Body of pancreas (tissue), 4 donors: ENCODE results near the gene STX8. TPM values are rescaled to one million over a fixed set of nuclear protein-coding genes. Genes with fewer than 3 reads are reported as not detected.

Experiments used
- ATAC-seq: fragments of 150-250 bp; one replicate; pipeline ENCODE4 v1.9.1; 2016
- DNase-seq, 4 donors: peaks; one replicate each; pipeline ENCODE4 v3.0.0-alpha.2; 2019
- H3K27ac ChIP-seq, 4 donors: fragments of 200-600 bp; sonication (generic); 1 replicate in 3 of 4; 2 replicates in 1 of 4; pipeline versions ENCODE4 v1.5.1 to v1.6.1; 2016 to 2019; ENCODE audit warnings: mild to moderate bottlenecking in 1 of 4, mixed read lengths in 1 of 4, moderate library complexity in 1 of 4
- H3K27me3 ChIP-seq, 2 donors: fragments of 200-600 bp; sonication (generic); one replicate each; pipeline ENCODE4 v1.6.0; 2016; ENCODE audit warnings: mild to moderate bottlenecking in 1 of 2
- H3K36me3 ChIP-seq, 2 donors: fragments of 200-600 bp; sonication (generic); replicated peaks in 1 of 2; 2 replicates each; pipeline ENCODE4 v1.5.1; 2016; ENCODE audit warnings: low read depth in 2 of 2; ENCODE audit not compliant: insufficient read depth in 1 of 2
- H3K4me1 ChIP-seq: fragments of 200-600 bp; sonication (generic); one replicate; pipeline ENCODE4 v1.6.0; 2016
- H3K4me3 ChIP-seq, 2 donors: fragments of 200-600 bp; sonication (generic); 1 replicate in 1 of 2; 2 replicates in 1 of 2; pipeline ENCODE4 v1.5.1; 2016 to 2019
- H3K9me3 ChIP-seq, 3 donors: fragments of 200-600 bp; sonication (generic); 1 replicate in 2 of 3; 2 replicates in 1 of 3; pipeline ENCODE4 v1.5.1; 2016
- CTCF ChIP-seq, 7 experiments: fragments of 450-650 bp in 4 of 7; fragments of 200-600 bp in 3 of 7; sonication (generic) in 3 of 7; IDR thresholded peaks; one replicate each; pipeline ENCODE4 v1.5.1; 2016 to 2019; ENCODE audit warnings: antibody characterized with exemption in 7 of 7
- POLR2A ChIP-seq, 3 donors: fragments of 450-650 bp; IDR thresholded peaks; one replicate each; pipeline ENCODE4 v1.6.1; 2016; ENCODE audit warnings: antibody characterized with exemption in 3 of 3, mild to moderate bottlenecking in 2 of 3
- WGBS, 2 donors: methylation state at CpG; one replicate each; pipeline ENCODE4 v1.1.5; 2017; 5-methylcytosine and 5-hydroxymethylcytosine counted together
- intact Hi-C: fragments of 100-400 bp; cut with DNase I; formaldehyde crosslinking; loops from one replicate; pipeline ENCODE4 v1.15.1; 2023
- total RNA-seq, 2 donors: library from RNA; depleted of rRNA; stranded (reverse); fragments of >200 nt; gene quantifications; one replicate each; pipeline ENCODE4 v1.1.0, GENCODE V29; 2016

The STX8 gene
- total RNA-seq = 10 to 100 TPM; 32.2 to 37.6 TPM

- peak within 1 kb of the TSS in 3 of 4 donors; percentile 44 to 76 (median 48) for H3K27ac ChIP-seq
- WGBS, 2 donors = 1 to 2% methylated on average over 11 to 42 of the region's 42 CpGs
- peak; percentile 88 to 95 (median 90) for DNase-seq
Measured at GRCh38 chr17:9575381-9576101, at the start of gene STX8. TSS of gene STX8 (minus strand) at chr17:9575820. CDS start at chr17:9575808, 12 bp downstream.

GRCh38 chr17:9622961-9623360 is 47.3 kb upstream of the STX8 start:
- Histone ChIP-seq H3K36me3 (no peaks in the 10 kb centered on the region), H3K9me3 (no peaks in the 10 kb centered on the region), H3K4me3 (no peak overlapping the region), H3K4me1 (no peaks in the 10 kb centered on the region), H3K27me3 (no peaks in the 10 kb centered on the region), H3K27ac (no peak overlapping the region)
- DNase-seq (no peak), ATAC-seq (no peak)
- TF ChIP-seq CTCF (IDR thresholded peaks at IDR 0.05) (no peak), POLR2A (IDR thresholded peaks at IDR 0.05) (no peak)
- intact Hi-C loops = no loop called here

More at GRCh38 chr17:9575381-9576101, at the start of gene STX8:
- peak; percentile 89 for ATAC-seq
- no peaks in the 10 kb centered on the region for H3K27me3 ChIP-seq
- peak within 1 kb of the TSS; percentile 41 to 99 for H3K4me3 ChIP-seq
- TF ChIP-seq CTCF (IDR thresholded peaks at IDR 0.05) = peak in 1 of 7 experiments; percentile 13
- TF ChIP-seq POLR2A (IDR thresholded peaks at IDR 0.05) = peak in 2 of 3 donors; percentile 60 to 67
- no peaks in the 10 kb centered on the region for H3K36me3 ChIP-seq
- H3K4me1 ChIP-seq = peaks cover 25% of the 10 kb centered on the region
- no peaks in the 10 kb centered on the region for H3K9me3 ChIP-seq
- intact Hi-C loops = no loop called here

- TF ChIP-seq POLR2A (IDR thresholded peaks at IDR 0.05) (no peak), CTCF (IDR thresholded peaks at IDR 0.05) (no peak)
- Histone ChIP-seq H3K4me3 (no peak overlapping the region), H3K36me3 (no peaks in the 10 kb centered on the region), H3K4me1 (no peaks in the 10 kb centered on the region), H3K27me3 (no peaks in the 10 kb centered on the region), H3K9me3 (no peaks in the 10 kb centered on the region), H3K27ac (no peak overlapping the region)
- intact Hi-C loops = no loop called here
- 40 to 44% methylated on average over 2 of the region's 2 CpGs for WGBS, 2 donors
- no peak for ATAC-seq
- DNase-seq = no peak
Measured at GRCh38 chr17:9615486-9615885, 39.9 kb upstream of the STX8 start.

- H3K4me3 ChIP-seq = no peak overlapping the region
- no peak for ATAC-seq
Measured at GRCh38 chr17:9612006-9612405, 36.4 kb upstream of the STX8 start.

More at GRCh38 chr17:9612006-9612405, 36.4 kb upstream of the STX8 start:
- no peaks in the 10 kb centered on the region for H3K4me1 ChIP-seq
- H3K27me3 ChIP-seq = no peaks in the 10 kb centered on the region
- TF ChIP-seq CTCF (IDR thresholded peaks at IDR 0.05) (no peak), POLR2A (IDR thresholded peaks at IDR 0.05) (no peak)
- intact Hi-C loops = no loop called here
- H3K9me3 ChIP-seq = no peaks in the 10 kb centered on the region
- DNase-seq = no peak
- 66 to 68% methylated on average over 9 of the region's 9 CpGs for WGBS, 2 donors
- no peak overlapping the region for H3K27ac ChIP-seq
- no peaks in the 10 kb centered on the region for H3K36me3 ChIP-seq
